ENCODE measurements around the gene B4GALT2.

Gene B4GALT2

GRCh38 chr1:43947061-43947873 is 31.7 kb upstream of the B4GALT2 start:
- FAIRE-seq, result no peak

GRCh38 chr1:43947874-43948437 is 31.1 kb upstream of the B4GALT2 start:
- FAIRE-seq, result no peak

- FAIRE-seq, result no peak
These were observed 29.3 kb upstream of the B4GALT2 start for GRCh38 chr1:43949678-43950077.

GRCh38 chr1:43951021-43951985 is 27.7 kb upstream of the B4GALT2 start:
- no peak for FAIRE-seq

DNA sequence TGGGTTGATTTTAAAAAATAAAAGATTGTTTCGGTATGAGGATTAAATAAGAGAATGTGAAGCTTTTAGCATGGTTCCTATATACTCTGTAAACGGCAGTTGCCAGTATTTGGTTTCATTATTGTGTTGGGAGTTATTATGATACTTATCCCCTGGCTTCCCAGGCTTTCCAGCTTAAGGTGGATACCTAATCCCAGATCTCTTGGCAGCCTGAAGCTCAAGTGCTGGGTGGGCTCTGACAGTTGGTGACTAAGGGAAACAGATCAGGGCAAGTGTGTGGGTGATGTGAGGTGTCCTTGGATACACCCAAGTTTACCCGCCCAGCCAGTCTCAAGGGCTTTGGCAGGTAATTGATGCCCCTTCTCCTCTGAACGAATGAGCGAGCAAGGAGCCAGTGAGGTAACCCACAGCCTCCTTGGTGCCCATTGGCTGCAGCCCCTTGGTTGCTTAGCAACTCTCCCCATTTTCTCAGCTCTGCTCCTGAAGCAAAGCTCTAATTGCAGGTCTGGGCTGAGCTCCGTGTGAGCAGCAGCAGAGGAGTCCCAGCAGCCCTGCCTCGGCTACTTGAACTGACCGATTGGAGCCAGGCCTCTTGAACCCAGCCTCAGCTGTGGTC is 26.2 kb upstream of the B4GALT2 start:
- FAIRE-seq, result no peak

DNA sequence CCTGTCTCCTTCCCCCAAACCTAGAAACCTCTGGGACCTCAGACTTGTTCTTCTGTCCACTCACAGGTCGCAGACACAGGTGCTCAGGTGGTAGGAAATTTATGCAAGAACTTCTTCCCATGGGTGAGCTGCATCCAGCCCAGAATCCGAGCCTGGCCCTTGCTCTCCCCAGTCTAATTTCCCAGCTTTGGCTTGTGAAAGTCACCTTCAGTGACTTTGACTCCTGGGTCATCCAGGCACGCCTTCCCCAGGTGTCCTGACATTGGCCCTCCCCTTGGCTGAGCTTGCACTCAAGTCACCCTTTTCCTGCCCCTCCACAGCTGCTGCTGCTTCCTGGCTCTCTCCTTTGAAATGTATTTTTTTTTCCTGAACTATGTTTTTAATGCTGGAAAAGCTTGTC is 25.6 kb upstream of the B4GALT2 start:
- no peak for FAIRE-seq

GRCh38 chr1:43954036-43954435 is 25.0 kb upstream of the B4GALT2 start:
- FAIRE-seq, result no peak

- FAIRE-seq, result no peak
These were observed 22.8 kb upstream of the B4GALT2 start for GRCh38 chr1:43956234-43956633.

DNA sequence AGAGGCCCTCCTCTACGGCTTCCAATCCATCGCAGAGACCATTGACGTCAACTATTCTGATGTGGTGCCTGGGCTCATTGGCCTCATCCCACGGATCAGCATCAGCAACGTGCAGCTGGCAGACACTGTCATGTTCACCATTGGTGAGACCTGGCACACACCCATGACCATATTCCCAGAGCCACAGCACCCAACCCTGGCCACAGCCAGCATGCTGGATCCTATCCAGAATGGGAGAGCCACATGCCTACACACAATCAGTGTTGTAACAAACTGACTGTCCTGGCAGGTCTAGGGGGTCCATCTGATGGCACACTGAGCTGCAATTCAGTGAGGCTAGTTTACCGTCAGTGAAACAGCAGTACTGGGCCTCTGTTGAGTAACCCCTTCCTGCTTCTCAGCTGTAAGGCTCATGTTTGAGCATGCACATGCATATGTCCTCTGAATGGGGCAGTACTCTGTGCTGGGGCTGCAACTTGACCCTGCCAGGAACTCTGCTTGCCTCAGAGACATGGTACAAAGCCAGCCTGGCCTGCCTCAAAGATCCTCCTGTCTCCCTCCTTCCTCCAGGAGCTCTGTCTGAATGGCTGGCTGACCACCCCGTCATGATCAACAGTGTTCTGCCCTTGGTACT is 21.5 kb upstream of the B4GALT2 start:
- FAIRE-seq, result no peak

DNA sequence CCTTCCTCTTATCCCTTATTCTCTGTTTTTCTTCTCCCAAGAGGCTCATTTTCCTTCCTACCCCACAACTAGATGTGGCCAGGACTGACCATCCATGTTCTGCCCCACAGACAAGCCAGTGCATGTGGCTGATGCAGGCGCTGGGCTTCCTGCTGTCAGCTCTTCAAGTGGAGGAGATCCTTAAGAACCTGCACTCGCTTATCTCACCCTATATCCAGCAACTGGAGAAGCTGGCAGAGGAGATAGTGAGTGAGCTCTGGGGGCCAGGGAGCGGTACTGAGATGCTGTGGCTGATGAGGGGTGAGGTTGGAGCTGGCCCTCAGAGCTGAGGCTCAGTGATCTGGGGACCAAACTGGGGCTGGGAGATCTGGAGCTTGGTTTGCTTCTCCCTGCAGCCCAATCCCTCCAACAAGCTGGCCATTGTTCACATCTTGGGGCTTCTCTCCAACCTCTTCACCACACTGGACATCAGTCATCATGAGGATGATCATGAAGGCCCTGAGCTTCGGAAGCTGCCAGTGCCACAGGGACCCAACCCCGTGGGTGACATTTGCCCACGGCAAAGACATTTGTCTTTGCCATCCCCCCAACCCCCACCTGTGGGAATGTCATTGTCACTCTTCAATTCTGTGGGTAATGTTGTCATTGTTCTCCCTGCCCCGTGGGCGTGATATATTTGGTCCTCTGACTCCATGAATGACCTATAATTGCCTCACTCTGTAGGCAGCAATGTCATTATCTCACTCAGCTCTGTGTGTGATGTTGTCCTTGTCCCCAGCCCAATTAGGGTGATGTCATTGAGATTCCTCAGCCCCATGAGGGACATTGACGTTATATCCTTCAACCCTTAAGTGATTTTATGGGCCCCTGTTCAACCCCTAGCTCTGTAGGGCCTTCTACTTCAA is 20.4 kb upstream of the B4GALT2 start:
- FAIRE-seq, result no peak

DNA sequence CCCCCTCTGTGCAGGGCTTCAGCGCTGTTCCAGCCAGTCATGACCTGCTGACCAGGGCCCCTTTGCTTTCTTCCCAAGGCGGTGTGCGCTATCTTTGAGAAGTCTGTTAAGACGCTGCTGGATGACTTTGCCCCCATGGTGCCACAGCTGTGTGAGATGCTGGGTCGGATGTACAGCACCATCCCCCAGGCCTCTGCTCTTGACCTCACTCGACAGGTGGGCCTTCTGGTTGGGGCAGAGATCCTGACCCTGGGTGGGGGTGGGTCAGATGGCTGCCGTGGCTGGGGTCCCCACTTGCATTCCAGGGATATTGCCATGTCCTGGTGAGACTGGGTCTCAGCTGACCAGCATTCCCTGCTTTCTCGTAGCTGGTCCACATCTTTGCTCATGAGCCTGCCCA is 18.2 kb upstream of the B4GALT2 start:
- no peak for FAIRE-seq

DNA sequence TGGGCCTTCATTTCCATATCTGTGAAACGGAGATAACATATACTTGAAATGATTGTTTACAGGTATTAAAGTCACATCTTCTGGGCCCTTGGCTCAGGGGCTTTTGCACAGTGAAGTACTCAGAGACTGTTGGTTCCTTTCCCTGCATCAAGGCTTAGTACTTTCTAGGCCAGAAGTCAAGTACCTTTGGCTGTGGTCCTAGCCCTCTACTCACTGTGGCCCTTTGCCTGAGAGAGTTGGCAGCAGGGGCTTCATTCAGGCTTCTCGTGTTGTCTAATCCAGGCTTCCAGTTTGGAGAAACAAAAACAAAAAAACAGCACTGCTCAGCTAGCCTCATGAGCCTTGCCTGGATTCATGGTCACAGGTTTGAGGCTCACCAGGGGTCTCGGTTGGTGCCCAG is 17.3 kb upstream of the B4GALT2 start:
- FAIRE-seq, result no peak

DNA sequence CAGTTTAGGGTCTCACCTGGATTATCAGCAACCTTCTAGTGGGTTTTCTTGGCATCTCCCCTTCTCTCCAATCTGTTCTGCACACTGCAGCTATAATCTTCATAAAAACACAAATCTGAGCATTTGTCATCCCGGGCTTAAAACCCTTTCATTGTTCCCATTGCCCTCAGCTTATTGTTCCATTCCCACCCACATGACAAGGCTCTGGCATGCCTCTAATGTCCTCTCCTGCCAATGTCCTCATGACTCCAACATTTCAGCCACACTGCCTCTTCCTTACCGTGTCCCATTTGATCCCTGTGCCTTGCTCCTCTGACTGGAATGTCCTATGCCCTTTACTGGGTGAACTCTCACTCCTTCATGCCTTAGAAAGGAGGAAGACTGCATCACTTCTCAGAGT is 16.7 kb upstream of the B4GALT2 start:
- FAIRE-seq, result no peak

GRCh38 chr1:43963006-43963405 is 16.0 kb upstream of the B4GALT2 start:
- no peak for FAIRE-seq

DNA sequence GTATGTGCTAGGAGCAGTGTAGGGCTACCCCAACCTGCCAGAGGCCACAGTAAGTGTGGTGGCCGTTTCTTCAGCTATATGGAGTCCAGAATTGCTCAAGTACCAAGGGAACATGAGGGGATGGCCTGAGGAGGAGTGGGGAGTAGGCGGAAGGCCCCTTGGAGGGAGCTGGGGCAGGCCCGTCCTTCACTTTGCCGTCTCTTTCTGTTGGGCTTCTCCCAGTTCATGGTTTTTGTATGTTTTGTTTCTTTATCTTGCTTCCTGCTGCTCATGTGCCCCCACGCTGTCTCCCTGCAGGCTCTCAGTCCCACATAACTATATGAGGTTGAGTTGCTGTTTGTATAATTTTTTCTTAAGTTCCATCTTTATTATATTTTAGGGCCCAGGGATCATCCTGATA is 15.1 kb upstream of the B4GALT2 start:
- FAIRE-seq, result no peak

GRCh38 chr1:43965316-43965715 is 13.7 kb upstream of the B4GALT2 start:
- no peak for FAIRE-seq

DNA sequence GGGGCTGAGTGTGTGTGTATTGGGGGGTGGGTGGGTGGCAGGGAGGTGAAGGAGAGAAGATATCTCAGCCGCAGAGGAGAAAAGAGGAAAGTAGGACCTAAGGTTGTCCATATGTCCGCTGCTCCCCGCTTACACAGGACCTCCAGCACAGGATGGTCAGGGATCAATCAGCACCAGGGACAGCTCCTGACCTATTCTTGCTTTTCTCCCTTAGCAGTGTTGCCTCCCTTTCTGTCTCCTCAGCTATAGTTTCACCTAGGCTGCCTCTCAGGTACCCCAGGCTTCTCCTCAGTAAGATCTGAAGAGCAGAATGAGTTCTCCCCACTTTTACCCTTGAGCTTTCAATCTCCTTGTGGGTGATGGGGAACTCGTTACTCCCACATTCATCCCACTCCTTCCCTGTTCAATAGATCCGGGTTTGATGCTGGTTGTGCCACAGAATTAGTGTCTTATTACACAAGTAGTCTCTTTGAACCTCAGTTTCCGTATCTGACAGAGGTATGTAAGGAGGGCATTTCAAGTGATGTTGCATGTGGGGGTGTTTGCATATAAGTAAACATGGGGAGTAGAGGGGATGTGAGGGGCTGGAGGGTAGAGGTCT is 10.6 kb upstream of the B4GALT2 start:
- FAIRE-seq, result no peak

DNA sequence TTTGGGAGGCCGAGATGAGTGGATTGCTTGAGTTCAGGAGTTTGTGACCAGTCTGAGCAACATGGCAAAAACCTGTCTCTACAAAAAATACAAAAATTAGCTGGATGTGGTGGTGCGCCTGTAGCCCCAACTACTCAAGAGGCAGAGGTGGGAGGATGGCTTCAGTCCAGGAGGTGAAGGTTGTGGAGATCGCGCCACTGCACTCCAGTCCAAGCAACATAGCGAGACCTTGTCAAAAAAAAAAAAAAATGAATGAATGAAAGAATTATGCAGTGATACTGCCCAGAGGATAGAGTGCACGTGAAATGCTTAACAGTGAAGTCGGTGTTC is 9.6 kb upstream of the B4GALT2 start:
- FAIRE-seq, result no peak

- FAIRE-seq, result peak; percentile 97
These were observed 9.1 kb upstream of the B4GALT2 start, which contains the start of gene DPH2 for GRCh38 chr1:43969746-43970466. TSS of gene DPH2 (plus strand) at chr1:43970010. CDS start at chr1:43970176, 166 bp downstream.

DNA sequence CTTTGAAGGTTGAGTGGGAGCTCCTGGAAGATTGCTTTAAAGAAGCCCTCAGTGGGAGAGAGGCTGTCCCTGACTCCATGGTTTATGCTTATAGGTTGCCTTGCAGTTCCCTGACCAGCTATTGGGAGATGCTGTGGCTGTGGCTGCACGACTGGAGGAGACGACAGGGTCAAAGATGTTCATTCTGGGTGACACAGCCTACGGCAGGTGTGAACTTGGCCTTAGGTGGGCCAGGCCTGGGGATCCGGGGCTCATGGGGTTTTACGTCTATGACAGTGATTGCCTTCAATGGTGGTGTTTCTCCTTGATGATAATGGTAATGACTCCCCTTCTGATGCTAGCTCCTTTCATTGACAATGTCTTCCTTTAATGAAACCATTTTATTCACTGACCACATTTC is 8.5 kb upstream of the B4GALT2 start:
- FAIRE-seq, result no peak
